H1 (cell line): Measurements from ENCODE around the gene PREX1. TPM values are rescaled to one million over a fixed set of nuclear protein-coding genes. Genes with fewer than 3 reads are reported as not detected.

ENCODE experiments used
- CTCF ChIA-PET: fragments of 300-600 bp; sonication (Branson Sonifier 250); formaldehyde crosslinking; loops from one replicate; lab custom pipeline; 2021; ENCODE audit not compliant: partially characterized antibody; lab: Charles Lee
- POLR2A ChIA-PET: fragments of 300-600 bp; sonication (Branson Sonifier 250); formaldehyde crosslinking; loops from one replicate; lab custom pipeline; 2021; ENCODE audit warnings: inconsistent platforms; ENCODE audit not compliant: partially characterized antibody; lab: Charles Lee
- DNase-seq, 2 experiments: peaks; one replicate each; pipeline versions ENCODE4 v3.0.0 to v3.0.0-alpha.2; 2010 to 2022; ENCODE audit warnings: low spot score in 2 of 2, low read depth in 1 of 2, mixed read lengths in 1 of 2
- FAIRE-seq: peaks from 2 replicates; lab custom pipeline; 2011; peaks lifted over from hg19 to GRCh38; lab: Jason Lieb, UNC
- H2AFZ ChIP-seq: 2 replicates; pipeline ENCODE4 v1.8.1; 2012; ENCODE audit warnings: low read length, inconsistent platforms
- H2AK5ac ChIP-seq: 2 replicates; pipeline ENCODE4 v1.6.1; 2013; ENCODE audit warnings: low read depth, low read length
- H2BK120ac ChIP-seq: replicated peaks from 2 replicates; pipeline ENCODE3; 2013; ENCODE audit warnings: low read depth, low read length, inconsistent platforms
- H2BK12ac ChIP-seq: 2 replicates; pipeline ENCODE4 v1.6.1; 2013; ENCODE audit warnings: low read depth, low read length
- H2BK15ac ChIP-seq: 2 replicates; pipeline ENCODE4 v1.6.1; 2013; ENCODE audit warnings: low read length
- H2BK20ac ChIP-seq: 2 replicates; pipeline ENCODE4 v1.6.1; 2013; ENCODE audit warnings: low read length
- H2BK5ac ChIP-seq: 2 replicates; pipeline ENCODE4 v1.6.1; 2013; ENCODE audit warnings: low read depth, low read length
- H3K14ac ChIP-seq: 2 replicates; pipeline ENCODE4 v1.6.1; 2013; ENCODE audit warnings: inconsistent platforms; ENCODE audit not compliant: insufficient read length
- H3K18ac ChIP-seq: 2 replicates; pipeline ENCODE4 v1.6.1; 2013; ENCODE audit warnings: low read length; ENCODE audit errors: extremely low read depth
- H3K23ac ChIP-seq: 2 replicates; pipeline ENCODE4 v1.6.1; 2013; ENCODE audit warnings: inconsistent platforms; ENCODE audit not compliant: insufficient read length
- H3K23me2 ChIP-seq: 2 replicates; pipeline ENCODE4 v1.6.1; 2013; ENCODE audit warnings: low read depth, low read length
- H3K27ac ChIP-seq: 2 replicates; pipeline ENCODE4 v1.6.1; 2011; ENCODE audit warnings: low read depth, low read length, inconsistent platforms
- H3K27me3 ChIP-seq, 4 experiments: replicated peaks in 1 of 4; 1 replicate in 1 of 4; 2 replicates in 3 of 4; pipeline versions ENCODE4 v1.6.1 to v1.8.1; 2011 to 2013; ENCODE audit warnings: low read length in 3 of 4, mild to moderate bottlenecking in 3 of 4, inconsistent platforms in 2 of 4, mixed read lengths in 2 of 4, moderate library complexity in 1 of 4; ENCODE audit not compliant: control insufficient read depth in 3 of 4, insufficient read depth in 3 of 4; ENCODE audit errors: extremely low read depth in 1 of 4
- H3K36me3 ChIP-seq, 4 experiments: 2 replicates each; pipeline versions ENCODE4 v1.6.1 to v1.8.1; 2011 to 2013; ENCODE audit warnings: mild to moderate bottlenecking in 4 of 4, low read length in 3 of 4, moderate library complexity in 2 of 4, control low read depth in 1 of 4, inconsistent platforms in 1 of 4; ENCODE audit not compliant: insufficient read depth in 4 of 4, control insufficient read depth in 2 of 4
- H3K4ac ChIP-seq: replicated peaks from 2 replicates; pipeline ENCODE3; 2013; ENCODE audit warnings: low read length, low read depth, mixed read lengths, inconsistent platforms; ENCODE audit not compliant: insufficient read length
- H3K4me1 ChIP-seq, 4 experiments: replicated peaks in 1 of 4; 1 replicate in 1 of 4; 2 replicates in 3 of 4; pipeline versions ENCODE4 v1.6.1 to v1.8.1; 2011 to 2013; ENCODE audit warnings: low read length in 3 of 4, inconsistent platforms in 2 of 4, mixed read lengths in 1 of 4; ENCODE audit not compliant: insufficient read depth in 4 of 4, control insufficient read depth in 3 of 4
- H3K4me2 ChIP-seq, 2 experiments: 2 replicates each; pipeline versions ENCODE4 v1.6.1 to v1.8.1; 2011 to 2013; ENCODE audit warnings: low read depth in 2 of 2, low read length in 2 of 2, control low read depth in 1 of 2, inconsistent platforms in 1 of 2, mild to moderate bottlenecking in 1 of 2; ENCODE audit not compliant: insufficient read depth in 1 of 2
- H3K4me3 ChIP-seq, 4 experiments: fragments of 200-600, 300-600 bp in 1 of 4; sonication (generic), shearing (Covaris generic), sonication (Bioruptor Twin) in 1 of 4; 2 replicates each; pipeline versions ENCODE4 v1.5.1 to v1.8.1; 2011 to 2016; ENCODE audit warnings: low read length in 4 of 4, low read depth in 3 of 4, control low read depth in 2 of 4, inconsistent platforms in 2 of 4, mild to moderate bottlenecking in 2 of 4, mixed read lengths in 1 of 4, moderate library complexity in 1 of 4; ENCODE audit not compliant: insufficient read depth in 2 of 4; ENCODE audit errors: extremely low read depth in 1 of 4
- H3K56ac ChIP-seq: replicated peaks from 2 replicates; pipeline ENCODE3; 2013; ENCODE audit warnings: low read depth, mild to moderate bottlenecking, mixed read lengths, low read length, inconsistent platforms; ENCODE audit not compliant: insufficient read length
- H3K79me1 ChIP-seq: 2 replicates; pipeline ENCODE4 v1.6.1; 2013; ENCODE audit warnings: low read depth, low read length, control low read depth
- H3K79me2 ChIP-seq, 2 experiments: 2 replicates each; pipeline versions ENCODE4 v1.6.1 to v1.8.1; 2012 to 2013; ENCODE audit warnings: low read length in 2 of 2, mild to moderate bottlenecking in 2 of 2, inconsistent platforms in 1 of 2; ENCODE audit not compliant: insufficient read depth in 2 of 2, control insufficient read depth in 1 of 2
- H3K9ac ChIP-seq, 4 experiments: replicated peaks in 1 of 4; 1 replicate in 1 of 4; 2 replicates in 3 of 4; pipeline versions ENCODE4 v1.6.1 to v1.8.1; 2011 to 2013; ENCODE audit warnings: low read depth in 3 of 4, low read length in 3 of 4, control low read depth in 2 of 4, mild to moderate bottlenecking in 2 of 4, moderate library complexity in 2 of 4, inconsistent platforms in 1 of 4; ENCODE audit errors: extremely low read depth in 1 of 4
- H3K9me3 ChIP-seq, 2 experiments: 2 replicates each; pipeline versions ENCODE4 v1.6.1 to v1.8.1; 2012 to 2013; ENCODE audit warnings: mild to moderate bottlenecking in 2 of 2, moderate library complexity in 2 of 2, control low read depth in 1 of 2, inconsistent platforms in 1 of 2, low read depth in 1 of 2, low read length in 1 of 2, mixed read lengths in 1 of 2; ENCODE audit not compliant: insufficient read depth in 2 of 2
- H4K20me1 ChIP-seq, 2 experiments: replicated peaks in 1 of 2; 2 replicates each; pipeline versions ENCODE3 to v1.8.1; 2011 to 2013; ENCODE audit warnings: inconsistent platforms in 2 of 2, low read length in 2 of 2, mild to moderate bottlenecking in 1 of 2; ENCODE audit not compliant: insufficient read depth in 2 of 2, control insufficient read depth in 1 of 2
- H4K5ac ChIP-seq: 2 replicates; pipeline ENCODE4 v1.6.1; 2013; ENCODE audit warnings: low read length, low read depth, mixed read lengths, inconsistent platforms; ENCODE audit not compliant: insufficient read length
- H4K8ac ChIP-seq: 2 replicates; pipeline ENCODE4 v1.8.0; 2013; ENCODE audit warnings: mild to moderate bottlenecking, moderate library complexity, low read length, inconsistent platforms; ENCODE audit not compliant: insufficient read depth; ENCODE audit errors: extremely low read depth
- H4K91ac ChIP-seq: replicated peaks from 2 replicates; pipeline ENCODE3; 2013; ENCODE audit warnings: low read length, mixed read lengths, inconsistent platforms; ENCODE audit not compliant: insufficient read length
- EGR1 ChIP-seq: IDR thresholded peaks from 2 replicates; pipeline ENCODE4 v1.6.1; 2011; ENCODE audit warnings: low read depth, low read length, borderline replicate concordance
- MAFK ChIP-seq: IDR thresholded peaks from 2 replicates; pipeline ENCODE4 v1.6.1; 2012; ENCODE audit warnings: low read depth, mild to moderate bottlenecking, improper control_type of control experiment, low read length
- POU5F1 ChIP-seq: IDR thresholded peaks from 2 replicates; pipeline ENCODE4 v1.6.1; 2011; ENCODE audit warnings: low read depth, mild to moderate bottlenecking, low read length, moderate library complexity
- RFX5 ChIP-seq: IDR thresholded peaks from 2 replicates; pipeline ENCODE4 v1.6.1; 2011; ENCODE audit warnings: low read depth, low read length, improper control_type of control experiment, borderline replicate concordance
- SIN3A ChIP-seq, 2 experiments: IDR thresholded peaks in 1 of 2; conservative IDR thresholded peaks in 1 of 2; 2 replicates each; pipeline ENCODE4 v1.6.1; 2011 to 2012; ENCODE audit warnings: low read length in 2 of 2, improper control_type of control experiment in 1 of 2, low read depth in 1 of 2, mild to moderate bottlenecking in 1 of 2
- WGBS, 2 experiments: shearing (Covaris generic) in 1 of 2; methylation state at CpG; one replicate each; pipeline versions ENCODE4 v1.1.6 to v1.1.7; 2013 to 2015; ENCODE audit warnings: low lambda C conversion rate in 2 of 2, mixed read lengths in 2 of 2, inconsistent platforms in 1 of 2, low coverage in 1 of 2, missing lambda C conversion rate in 1 of 2; ENCODE audit not compliant: insufficient replicate concordance in 2 of 2, insufficient coverage in 1 of 2, insufficient read length in 1 of 2; ENCODE audit errors: extremely low coverage in 1 of 2, missing lambda C conversion rate in 1 of 2; 5-methylcytosine and 5-hydroxymethylcytosine counted together
- polyA plus RNA-seq, 7 experiments: library from polyadenylated mRNA; depleted of rRNA in 3 of 7; stranded (reverse) in 5 of 7; unstranded in 2 of 7; fragments of >200 nt in 5 of 7; fragments of 200-250 nt in 2 of 7; gene quantifications; 1 replicate in 5 of 7; 2 replicates in 1 of 7; 4 replicates in 1 of 7; pipeline versions ENCODE4 v1.2.1 to v1.2.3, GENCODE V29; 2011 to 2013; ENCODE audit warnings: missing spikeins in 2 of 7, mixed read lengths in 2 of 7
- total RNA-seq: library from RNA; stranded (reverse); fragmentation: NEBNext Ultra II Directional; extraction: Animal tissue kit (Norgen Biotek cat#: 25700); gene quantifications from 2 replicates; pipeline ENCODE4 v1.2.1, GENCODE V29; 2021
- TF ChIP-seq, protein P1 (sequence below), 3 experiments: IDR thresholded peaks; 1 replicate in 2 of 3; 2 replicates in 1 of 3; pipeline versions ENCODE4 v1.5.1 to v1.6.1; 2011; ENCODE audit warnings: low read length in 3 of 3, mild to moderate bottlenecking in 3 of 3, inconsistent platforms in 2 of 3, low read depth in 1 of 3, moderate library complexity in 1 of 3; ENCODE audit not compliant: insufficient read depth in 1 of 3; ENCODE audit errors: control extremely low read depth in 1 of 3
- TF ChIP-seq, protein P2 (sequence below): IDR thresholded peaks from 2 replicates; pipeline ENCODE4 v1.6.1; 2012; ENCODE audit warnings: low read length, inconsistent platforms

PREX1 gene
- total and polyA plus RNA-seq, 2 of the 8 experiments (the other 6 are each of a cell fraction or from before 2014, with no cell fraction given) = 10.7 to 12.8 TPM

DNA sequence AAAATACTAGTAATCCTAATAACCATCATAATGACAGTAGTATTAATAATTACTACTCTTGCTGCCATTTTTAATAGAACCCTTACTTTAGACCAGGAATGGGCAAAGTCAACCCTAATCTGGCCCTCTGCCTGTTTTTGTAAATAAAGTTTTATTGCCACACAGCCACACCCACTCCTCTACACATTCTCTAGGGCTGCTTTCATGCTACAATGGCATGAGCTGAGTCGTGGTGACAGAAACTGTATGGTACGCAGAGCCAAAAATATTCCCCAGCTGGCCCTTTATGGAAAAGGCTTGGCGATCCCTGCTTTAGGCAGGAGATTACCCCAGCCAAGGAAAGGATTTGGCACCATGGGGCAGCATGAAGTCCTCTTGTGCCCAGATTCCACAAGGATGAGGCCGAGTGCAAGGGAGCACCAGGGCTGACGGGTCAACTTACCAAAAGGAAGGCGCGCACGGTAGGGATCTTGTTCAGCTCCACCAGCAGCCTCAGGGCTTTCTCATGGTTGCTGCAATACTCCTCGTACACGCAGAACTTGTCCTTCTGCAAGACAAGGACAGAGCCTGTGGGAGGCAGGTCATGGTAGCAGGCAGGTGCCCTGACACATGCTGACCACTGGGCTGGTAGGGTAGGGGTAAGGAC, 93.6 kb downstream of the PREX1 start:
- Histone ChIP-seq H3K4me1 (peaks cover 0 to 5% (median 0%) of the 10 kb centered on the region in 4 experiments; a peak in 3 of 7 replicates), H2AFZ (no peak overlapping the region), H3K27ac (no peak overlapping the region), H2BK15ac (no peak overlapping the region), H4K91ac (no peak overlapping the region), H3K79me1 (no peaks in the 10 kb centered on the region), H3K9ac (no peak overlapping the region), H3K14ac (no peak overlapping the region), H3K4ac (no peak overlapping the region), H3K23ac (no peak overlapping the region), H3K27me3 (no peaks in the 10 kb centered on the region), H2AK5ac (no peak overlapping the region), H3K79me2 (no peaks in the 10 kb centered on the region), H2BK120ac (no peak overlapping the region), H4K8ac (no peak overlapping the region), H3K23me2 (peaks cover 2% of the 10 kb centered on the region; the same call in 1 of the 2 replicates), H3K56ac (no peak overlapping the region), H3K4me3 (no peak overlapping the region), H3K4me2 (no peak overlapping the region), H4K20me1 (no peaks in the 10 kb centered on the region), H2BK20ac (no peak overlapping the region), H3K36me3 (no peaks in the 10 kb centered on the region), H4K5ac (no peak overlapping the region), H2BK12ac (peak overlapping the region; percentile 63; the same call in 1 of the 2 replicates), H2BK5ac (peak overlapping the region; percentile 39; the same call in 1 of the 2 replicates), H3K18ac (no peak overlapping the region), H3K9me3 (no peaks in the 10 kb centered on the region)
- no peak for DNase-seq
- ChIA-PET POLR2A (interaction anchor here (1.1 kb wide), 1 partner anchor 17 kb away, joined by 4 read pairs; no protein-coding TSS in a partner anchor), CTCF (interaction anchor here (0.7 to 1.4 kb wide), 3 partner anchors 10 to 171 kb away, joined by 3 to 6 read pairs (median 5); no protein-coding TSS in a partner anchor)
- FAIRE-seq = no peak
- WGBS, 2 experiments = 83% methylated on average over 10 of the region's 10 CpGs; no CpG with 5 or more reads in 1 of the 2 experiments
- no peak for TF ChIP-seq MAFK
- no peak for TF ChIP-seq RFX5
- TF ChIP-seq POU5F1 = no peak
- no peak for TF ChIP-seq EGR1
- no peak for TF ChIP-seq SIN3A (conservative IDR thresholded peaks at IDR 0.05 in 1 of 2, IDR thresholded peaks at IDR 0.05 in 1 of 2; ENCODE audit: low read depth in 1 of 2, low read length in 2 of 2)
- TF ChIP-seq, protein P1, sequence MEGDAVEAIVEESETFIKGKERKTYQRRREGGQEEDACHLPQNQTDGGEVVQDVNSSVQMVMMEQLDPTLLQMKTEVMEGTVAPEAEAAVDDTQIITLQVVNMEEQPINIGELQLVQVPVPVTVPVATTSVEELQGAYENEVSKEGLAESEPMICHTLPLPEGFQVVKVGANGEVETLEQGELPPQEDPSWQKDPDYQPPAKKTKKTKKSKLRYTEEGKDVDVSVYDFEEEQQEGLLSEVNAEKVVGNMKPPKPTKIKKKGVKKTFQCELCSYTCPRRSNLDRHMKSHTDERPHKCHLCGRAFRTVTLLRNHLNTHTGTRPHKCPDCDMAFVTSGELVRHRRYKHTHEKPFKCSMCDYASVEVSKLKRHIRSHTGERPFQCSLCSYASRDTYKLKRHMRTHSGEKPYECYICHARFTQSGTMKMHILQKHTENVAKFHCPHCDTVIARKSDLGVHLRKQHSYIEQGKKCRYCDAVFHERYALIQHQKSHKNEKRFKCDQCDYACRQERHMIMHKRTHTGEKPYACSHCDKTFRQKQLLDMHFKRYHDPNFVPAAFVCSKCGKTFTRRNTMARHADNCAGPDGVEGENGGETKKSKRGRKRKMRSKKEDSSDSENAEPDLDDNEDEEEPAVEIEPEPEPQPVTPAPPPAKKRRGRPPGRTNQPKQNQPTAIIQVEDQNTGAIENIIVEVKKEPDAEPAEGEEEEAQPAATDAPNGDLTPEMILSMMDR (IDR thresholded peaks at IDR 0.05; ENCODE audit: control extremely low read depth in 1 of 3, insufficient read depth in 1 of 3, low read depth in 1 of 3, low read length in 3 of 3) = no peak
- TF ChIP-seq, protein P2, sequence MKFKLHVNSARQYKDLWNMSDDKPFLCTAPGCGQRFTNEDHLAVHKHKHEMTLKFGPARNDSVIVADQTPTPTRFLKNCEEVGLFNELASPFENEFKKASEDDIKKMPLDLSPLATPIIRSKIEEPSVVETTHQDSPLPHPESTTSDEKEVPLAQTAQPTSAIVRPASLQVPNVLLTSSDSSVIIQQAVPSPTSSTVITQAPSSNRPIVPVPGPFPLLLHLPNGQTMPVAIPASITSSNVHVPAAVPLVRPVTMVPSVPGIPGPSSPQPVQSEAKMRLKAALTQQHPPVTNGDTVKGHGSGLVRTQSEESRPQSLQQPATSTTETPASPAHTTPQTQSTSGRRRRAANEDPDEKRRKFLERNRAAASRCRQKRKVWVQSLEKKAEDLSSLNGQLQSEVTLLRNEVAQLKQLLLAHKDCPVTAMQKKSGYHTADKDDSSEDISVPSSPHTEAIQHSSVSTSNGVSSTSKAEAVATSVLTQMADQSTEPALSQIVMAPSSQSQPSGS = no peak
